Measurements from ENCODE around the gene DAPK1.

GRCh38 chr9:87686520-87687090, 188.9 kb downstream of the DAPK1 start:
- TF ChIP-seq JUN (IDR thresholded peaks at IDR 0.05; ENCODE audit: borderline replicate concordance, insufficient read depth, insufficient read length, low read depth) (no peak), POLR2AphosphoS5 (IDR thresholded peaks at IDR 0.05; ENCODE audit: insufficient read depth, low read depth, low read length) (no peak), CTCF (IDR thresholded peaks at IDR 0.05; ENCODE audit: extremely low read depth in 1 of 2, insufficient read depth in 1 of 2, low read depth in 1 of 2, low read length in 2 of 2) (no peak), EZH2 (IDR thresholded peaks at IDR 0.05; ENCODE audit: borderline replicate concordance, low read depth, low read length, severe bottlenecking) (no peak), GATA2 (IDR thresholded peaks at IDR 0.05; ENCODE audit: insufficient read depth, insufficient read length, low read depth, low read length) (no peak), MAX (IDR thresholded peaks at IDR 0.05; ENCODE audit: insufficient read depth, insufficient read length) (no peak), FOS (IDR thresholded peaks at IDR 0.05; ENCODE audit: borderline replicate concordance, insufficient read depth, low read length) (no peak)
